Measurements from ENCODE around the gene EOLA1.
"Not testable (repeated sequence)": the region's sequence is repeated elsewhere in the genome, so short reads cannot be mapped to it uniquely, and the experiment has no call there.

The EOLA1 gene

DNA sequence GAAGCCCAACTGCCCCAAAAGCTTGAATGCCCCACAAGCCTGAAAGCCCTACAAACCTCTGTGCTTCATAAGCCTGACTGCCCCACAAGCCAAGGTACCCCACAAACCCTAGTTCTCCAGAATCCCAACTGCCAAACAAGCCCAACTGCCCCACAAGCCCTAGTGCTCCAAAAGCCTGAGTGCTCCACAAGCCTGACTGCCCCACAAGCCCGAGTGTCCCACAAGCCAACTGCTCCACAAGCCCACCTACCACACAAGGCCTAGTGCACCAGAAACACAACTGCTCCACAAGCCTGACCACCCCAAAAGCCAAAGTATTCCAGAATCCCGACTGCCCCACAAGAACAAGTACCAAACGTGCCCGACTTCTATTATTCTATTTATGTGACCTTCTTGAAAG lies 22.5 kb downstream of the EOLA1 start:
- no peak overlapping the region for H3K4me3 ChIP-seq (ENCODE audit: low read length)
- no peak for TF ChIP-seq ZNF274 (IDR thresholded peaks at IDR 0.05; ENCODE audit: low read depth, low read length)

DNA sequence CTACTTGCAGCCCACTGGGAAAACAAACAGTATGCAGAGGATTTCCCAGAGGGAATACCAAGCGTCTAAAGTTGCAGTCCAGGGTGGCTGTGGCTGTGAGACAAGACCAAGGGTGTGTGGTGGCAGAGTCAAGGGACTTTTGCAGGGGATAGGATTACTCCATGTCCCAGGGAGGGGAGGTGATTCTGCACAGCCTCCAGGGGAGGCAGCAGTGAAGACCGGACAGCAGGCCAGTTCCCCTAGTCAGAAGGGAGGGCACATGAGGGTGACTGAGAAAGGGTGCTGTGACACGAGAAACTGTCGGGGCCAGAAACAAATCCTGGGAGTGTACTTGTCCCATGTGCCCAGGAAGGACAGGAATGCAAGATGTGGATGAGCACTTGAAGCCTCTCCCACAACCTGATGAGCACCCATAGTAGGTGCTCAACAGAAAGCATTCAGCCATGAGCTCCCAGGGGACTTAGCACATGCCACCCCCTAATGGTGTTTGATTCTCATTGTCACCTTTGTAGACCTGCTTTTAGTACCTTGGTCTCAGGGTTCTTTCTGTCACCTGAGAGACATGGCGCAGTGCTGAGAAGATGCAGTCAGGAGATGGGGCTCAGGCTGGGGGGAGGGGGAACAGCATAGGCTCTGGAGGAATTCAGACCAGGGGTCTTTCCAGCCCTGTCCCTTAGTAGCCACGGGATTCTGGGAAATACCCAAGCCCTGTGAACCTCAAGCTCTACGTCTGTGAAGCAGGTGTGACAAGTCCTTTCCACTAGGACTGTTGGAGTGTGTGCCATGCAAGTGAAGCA lies 27.0 kb downstream of the EOLA1 start:
- TF ChIP-seq ZNF274 (IDR thresholded peaks at IDR 0.05; ENCODE audit: low read depth, low read length), result no peak

DNA sequence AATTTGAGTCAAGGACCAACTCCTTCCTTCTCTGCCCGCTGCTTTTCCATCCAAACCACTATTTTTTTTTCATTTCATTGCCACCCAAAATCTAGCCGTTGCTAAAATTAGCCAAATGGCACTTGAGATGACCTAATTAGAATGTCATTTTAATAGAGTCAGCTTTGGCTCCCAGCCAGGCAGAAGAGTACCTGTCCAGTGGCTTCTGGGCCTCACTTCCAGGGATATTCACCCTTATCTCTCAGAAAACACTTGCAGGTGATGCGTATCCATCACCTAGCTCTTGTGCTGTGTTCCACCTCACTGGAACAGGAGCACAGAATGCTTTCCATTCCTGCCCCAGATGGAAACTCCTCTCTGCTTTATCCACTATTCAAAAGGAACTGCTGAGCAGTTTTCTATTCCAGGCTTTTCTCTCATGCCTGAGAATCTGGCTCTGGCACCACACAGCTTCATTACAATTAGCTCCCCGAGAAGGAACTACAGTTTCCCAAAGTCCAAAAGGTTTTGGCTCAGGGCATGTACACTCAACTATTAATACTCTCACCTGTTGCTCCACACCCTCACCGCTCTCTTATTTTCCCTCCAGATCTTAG lies 28.0 kb downstream of the EOLA1 start:
- no peak for TF ChIP-seq ZNF274 (IDR thresholded peaks at IDR 0.05; ENCODE audit: low read depth, low read length)
- H3K4me3 ChIP-seq (ENCODE audit: low read length), result no peak overlapping the region

More for the DNA sequence above, 27.0 kb downstream of the EOLA1 start:
- no peak overlapping the region for H3K4me3 ChIP-seq (ENCODE audit: low read length)

DNA sequence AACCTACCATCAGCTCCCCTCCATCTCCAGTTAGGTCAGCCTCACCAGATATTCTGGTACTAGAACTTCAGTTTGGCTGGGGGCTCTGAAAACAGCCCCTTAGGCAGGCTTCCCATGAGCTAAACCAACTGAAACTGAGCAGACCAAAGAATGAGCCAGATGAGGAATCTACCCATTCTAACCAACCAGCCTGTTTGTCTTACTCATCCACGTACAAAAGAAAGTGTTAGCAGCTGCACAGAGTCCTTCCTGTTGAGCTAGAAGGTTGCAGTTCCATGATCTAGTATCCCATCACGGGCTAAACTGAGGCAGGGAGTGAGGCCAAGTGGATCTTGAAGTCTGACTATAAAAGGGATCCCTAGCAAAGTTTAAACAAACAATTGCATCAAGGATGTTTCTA lies 29.0 kb downstream of the EOLA1 start:
- no peak overlapping the region for H3K4me3 ChIP-seq (ENCODE audit: low read length)

DNA sequence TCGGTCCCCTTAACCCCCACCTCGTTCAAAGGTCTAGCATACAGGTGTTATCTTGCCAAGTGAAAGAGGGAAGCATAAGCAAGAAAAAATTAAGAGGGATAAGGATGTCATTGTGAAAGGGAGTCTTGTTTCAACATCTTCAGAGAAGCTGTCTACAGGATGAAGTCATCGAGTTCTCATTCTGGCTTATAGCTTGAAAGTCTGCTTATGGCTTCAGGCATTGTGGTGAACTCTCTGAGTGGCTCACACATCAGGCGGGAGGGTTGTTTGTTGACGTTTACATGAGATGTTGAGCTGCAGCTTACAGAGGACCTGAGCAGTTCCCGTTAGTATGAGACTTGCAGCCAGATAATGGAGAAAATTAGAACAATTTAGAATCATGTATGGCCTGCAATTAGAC lies 29.9 kb downstream of the EOLA1 start:
- no peak for TF ChIP-seq ZNF274 (IDR thresholded peaks at IDR 0.05; ENCODE audit: low read depth, low read length)
- H3K4me3 ChIP-seq (ENCODE audit: low read length), result no peak overlapping the region

More for the DNA sequence above, 29.0 kb downstream of the EOLA1 start:
- no peak for TF ChIP-seq ZNF274 (IDR thresholded peaks at IDR 0.05; ENCODE audit: low read depth, low read length)

DNA sequence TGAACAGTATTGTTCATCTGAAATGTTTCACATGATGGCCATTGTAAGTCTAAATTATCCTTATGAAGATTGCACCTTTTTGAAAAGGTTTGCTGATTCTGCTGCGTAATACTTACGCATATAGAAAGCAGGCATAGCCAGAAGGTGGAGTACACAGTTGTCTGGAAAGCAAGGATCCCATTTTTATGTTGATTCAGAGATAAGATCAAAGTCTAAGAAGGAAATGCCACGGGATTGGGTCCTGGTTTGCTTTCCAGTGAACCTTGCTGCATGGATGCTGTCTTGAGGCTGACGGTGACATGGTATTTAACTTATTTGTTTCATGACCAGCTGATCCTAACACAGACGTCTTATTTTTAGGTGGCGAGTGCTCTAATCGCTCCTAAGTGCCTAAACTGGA lies 31.0 kb downstream of the EOLA1 start:
- H3K4me3 ChIP-seq (ENCODE audit: low read length), result no peak overlapping the region
- TF ChIP-seq ZNF274 (IDR thresholded peaks at IDR 0.05; ENCODE audit: low read depth, low read length), result no peak

DNA sequence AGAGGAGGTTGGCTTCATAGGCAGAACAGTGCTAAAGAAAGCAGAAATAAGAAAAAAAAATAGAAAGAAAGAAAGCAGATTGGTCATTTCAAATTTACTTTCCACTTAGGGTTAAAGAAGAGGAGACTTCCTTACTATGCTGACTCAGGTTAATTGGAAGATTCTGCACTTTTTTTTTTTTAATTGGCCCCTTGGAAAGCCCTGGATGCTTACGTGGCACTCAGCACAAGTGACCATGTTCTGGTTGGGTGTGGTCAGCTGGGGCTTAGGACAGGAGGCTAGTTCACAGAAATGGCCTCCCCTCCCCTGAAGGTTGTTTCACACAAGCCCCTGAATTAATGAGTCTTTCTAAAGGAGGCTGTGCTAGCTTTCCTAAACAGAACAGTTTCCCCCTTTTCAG lies 31.9 kb downstream of the EOLA1 start:
- TF ChIP-seq ZNF274 (IDR thresholded peaks at IDR 0.05; ENCODE audit: low read depth, low read length), result no peak
- H3K4me3 ChIP-seq (ENCODE audit: low read length), result no peak overlapping the region

DNA sequence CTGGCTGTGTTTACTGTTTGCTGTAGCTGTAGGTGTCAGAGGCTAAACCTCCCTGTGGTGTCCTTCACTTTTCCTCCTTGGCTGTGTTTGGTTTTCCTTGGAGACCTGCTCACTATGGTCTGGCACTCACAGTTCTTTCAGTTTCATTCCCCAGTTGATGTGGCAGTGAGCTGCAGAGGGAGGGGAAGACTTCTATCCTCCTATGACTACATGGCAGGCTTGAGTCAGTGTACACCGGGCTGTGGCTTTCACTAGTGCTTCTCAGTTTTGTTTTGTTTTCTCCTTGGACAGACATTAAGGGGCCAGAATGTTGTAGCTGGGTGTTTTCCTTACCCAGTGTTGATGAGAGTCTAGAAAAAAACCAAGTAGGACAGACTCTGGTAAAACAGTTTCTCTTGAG lies 32.6 kb downstream of the EOLA1 start:
- not testable (repeated sequence) for H3K4me3 ChIP-seq (ENCODE audit: low read length)

DNA sequence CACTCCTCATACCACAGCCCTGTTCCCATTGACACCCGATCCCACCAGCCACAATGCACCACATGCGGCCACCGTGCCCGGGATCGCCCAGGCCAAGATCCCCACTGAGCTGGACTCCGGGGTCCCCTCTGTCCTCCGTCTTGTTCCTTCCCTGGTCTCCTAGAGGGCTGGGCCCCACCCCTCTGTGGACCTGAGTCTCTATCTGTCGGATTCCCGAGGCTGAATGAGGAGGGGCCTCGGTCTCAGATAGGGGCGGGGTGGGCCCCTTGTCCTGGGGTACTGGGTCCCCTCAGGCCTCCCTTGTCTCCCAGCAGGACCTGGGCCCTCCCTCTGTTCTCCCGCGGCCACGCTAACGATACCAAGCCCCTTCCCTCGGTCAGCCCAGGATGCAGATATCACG lies 44.8 kb downstream of the EOLA1 start:
- not testable (repeated sequence) for H3K4me3 ChIP-seq (ENCODE audit: low read length)

DNA sequence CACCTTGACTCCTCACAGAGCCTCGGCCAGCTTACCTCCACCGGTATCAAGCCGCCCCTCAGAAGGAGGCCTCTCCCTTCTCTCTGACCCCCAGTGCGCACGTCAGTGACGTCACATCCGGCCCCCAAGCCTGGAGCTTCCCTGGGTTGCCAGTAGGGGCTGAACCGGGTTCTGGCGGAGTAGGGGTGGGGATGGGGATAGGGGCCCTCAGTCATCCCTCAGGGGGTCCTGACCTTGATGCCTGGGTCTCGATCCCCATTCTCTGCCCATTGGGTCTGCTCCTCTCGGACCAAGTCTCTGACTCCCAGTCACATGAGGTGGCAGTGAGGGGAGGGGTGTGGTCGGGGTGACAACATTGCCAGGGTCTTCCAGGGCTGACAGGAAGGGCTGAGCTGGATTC lies 46.5 kb downstream of the EOLA1 start, which contains the start of gene MAGEA9B:
Gene MAGEA9B (minus strand): TSS at position 101 of the 400 bp plus-strand sequence. CDS start 4,280 bp downstream, outside the sequence.
- H3K4me3 ChIP-seq (ENCODE audit: low read length), result not testable (repeated sequence)

DNA sequence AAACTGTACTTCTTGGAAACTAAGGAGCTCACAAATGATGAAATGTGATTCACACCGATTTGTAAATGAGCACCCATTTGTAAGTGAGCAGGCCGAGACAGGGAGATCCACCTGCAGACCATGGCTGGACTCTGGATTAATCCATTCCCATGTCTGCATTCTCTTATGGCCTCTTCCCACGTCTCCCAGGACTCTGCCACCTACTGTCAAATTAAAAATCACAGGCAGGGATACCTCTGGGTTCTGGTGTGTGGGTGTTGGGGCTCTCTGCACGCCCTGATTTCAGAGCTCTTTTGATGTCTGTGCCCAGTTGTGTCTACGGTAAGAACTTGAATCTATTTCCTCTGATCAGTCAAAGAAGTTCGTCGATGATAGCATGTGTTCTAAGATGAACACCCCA lies 50.2 kb downstream of the EOLA1 start:
- H3K4me3 ChIP-seq (ENCODE audit: low read length), result not testable (repeated sequence)

DNA sequence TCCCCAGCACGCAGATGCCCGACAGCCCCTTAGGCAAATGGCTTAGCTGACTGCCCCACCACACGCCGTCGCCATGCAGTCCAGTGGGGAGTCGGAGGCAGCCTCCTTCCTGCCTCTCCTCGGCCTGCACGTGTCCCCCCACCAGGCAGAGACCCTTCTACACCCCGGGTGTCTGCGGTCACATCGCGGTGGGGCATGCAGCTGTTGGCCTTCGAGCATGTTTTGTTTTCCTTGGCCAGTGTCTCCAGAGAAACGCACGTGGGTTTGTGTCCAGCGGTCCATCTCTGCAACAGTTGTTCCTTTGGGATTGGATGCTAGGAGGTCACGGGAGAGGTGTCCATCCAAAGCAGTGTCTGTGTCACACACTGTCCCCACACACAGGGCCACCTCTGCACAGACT lies 54.4 kb downstream of the EOLA1 start, which contains the start of gene HSFX2:
Gene HSFX2 (minus strand): TSS at position 101 of the 400 bp plus-strand sequence. CDS start 614 bp downstream, outside the sequence.
- H3K4me3 ChIP-seq (ENCODE audit: low read length), result not testable (repeated sequence)

DNA sequence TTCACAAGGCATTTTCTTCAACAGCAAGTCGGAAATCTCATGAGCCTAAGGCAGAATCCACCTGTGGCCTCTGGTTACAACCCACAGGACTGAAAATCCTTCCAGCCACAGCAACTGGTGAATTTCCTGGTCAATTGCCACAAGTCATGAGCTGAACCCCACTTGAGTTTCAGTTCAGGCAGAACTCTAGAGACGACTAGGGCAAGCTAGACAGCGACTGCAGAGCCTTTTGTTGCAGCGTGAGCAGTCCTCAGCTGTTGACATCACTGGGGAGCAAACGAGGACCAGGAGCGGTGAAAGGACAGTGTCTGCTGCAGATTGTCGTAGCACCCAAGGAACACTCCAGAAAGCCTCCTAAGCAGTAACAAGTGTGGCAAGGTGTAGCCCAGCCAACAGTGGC lies 55.1 kb downstream of the EOLA1 start:
- H3K4me3 ChIP-seq (ENCODE audit: low read length), result not testable (repeated sequence)
